Testis (tissue), 3 donors: ENCODE measurements around the gene PDE4B. TPM values are rescaled to one million over a fixed set of nuclear protein-coding genes. Genes with fewer than 3 reads are reported as not detected.

ENCODE experiments used
- DNase-seq: peaks from one replicate; pipeline ENCODE4 v3.0.0-alpha.2; 2019
- H3K27ac ChIP-seq, 2 donors: fragments of 200-600 bp; sonication (generic); one replicate each; pipeline ENCODE4 v1.5.1; 2019
- H3K27me3 ChIP-seq: fragments of 200-600 bp; sonication (generic); one replicate; pipeline ENCODE4 v1.5.1; 2019
- H3K36me3 ChIP-seq: fragments of 200-600 bp; sonication (generic); one replicate; pipeline ENCODE4 v1.5.1; 2017; ENCODE audit warnings: low read depth; ENCODE audit errors: missing control alignments
- H3K4me1 ChIP-seq: fragments of 200-600 bp; sonication (generic); one replicate; pipeline ENCODE4 v1.5.1; 2019
- H3K4me3 ChIP-seq, 2 donors: fragments of 200-600 bp; sonication (generic); one replicate each; pipeline ENCODE4 v1.5.1; 2017 to 2019
- H3K9me3 ChIP-seq: fragments of 200-600 bp; sonication (generic); one replicate; pipeline ENCODE4 v1.5.1; 2017
- CTCF ChIP-seq, 3 experiments: fragments of 450-650 bp in 2 of 3; fragments of 200-600 bp in 1 of 3; sonication (generic) in 1 of 3; IDR thresholded peaks; one replicate each; pipeline ENCODE4 v1.5.1; 2016 to 2019; ENCODE audit warnings: antibody characterized with exemption in 3 of 3, mild to moderate bottlenecking in 2 of 3, moderate library complexity in 1 of 3
- POLR2A ChIP-seq: fragments of 450-650 bp; IDR thresholded peaks from one replicate; pipeline ENCODE4 v1.6.1; 2017; ENCODE audit warnings: antibody characterized with exemption, mild to moderate bottlenecking, moderate library complexity
- WGBS, 2 donors: methylation state at CpG; one replicate each; pipeline ENCODE4 v1.1.5; 2018; 5-methylcytosine and 5-hydroxymethylcytosine counted together
- intact Hi-C: fragments of 100-400 bp; cut with DNase I; formaldehyde crosslinking; loops from one replicate; pipeline ENCODE4 v1.15.1; 2023; ENCODE audit warnings: low total_unique reads
- polyA plus RNA-seq: library from polyadenylated mRNA; stranded (reverse); fragments of 350-450 nt; fragmentation: Illumina TruSeq; extraction: RNeasy Lipid Tissue Mini Kit (QIAGEN cat#74804); gene quantifications from one replicate; pipeline ENCODE4 v1.2.3, GENCODE V29; 2014; ENCODE audit warnings: low read depth, low replicate concordance; ENCODE audit not compliant: insufficient read depth
- total RNA-seq, 2 donors: library from RNA; depleted of rRNA; stranded (reverse); fragments of >200 nt; gene quantifications; one replicate each; pipeline ENCODE4 v1.2.3, GENCODE V29; 2016

Gene PDE4B
- total and polyA plus RNA-seq, 3 donors from 2014 or later = 11.5 to 16.1 (median 12.4) TPM

- TF ChIP-seq POLR2A (no peak), CTCF (IDR thresholded peaks at IDR 0.05) (no peak)
- peak overlapping the region; percentile 66 to 90 for H3K27ac ChIP-seq
- intact Hi-C loops = no loop called here
- H3K9me3 ChIP-seq = no peaks in the 10 kb centered on the region
- 31 to 50% methylated on average over 4 to 5 of the region's 5 CpGs for WGBS, 2 donors
- peak; percentile 85 for DNase-seq
- H3K27me3 ChIP-seq = no peaks in the 10 kb centered on the region
- no peak overlapping the region for H3K4me3 ChIP-seq
- H3K36me3 ChIP-seq = no peaks in the 10 kb centered on the region
- H3K4me1 ChIP-seq = peaks cover 42% of the 10 kb centered on the region
These were observed 479.2 kb downstream of the PDE4B start for GRCh38 chr1:66271904-66272254.

GRCh38 chr1:66273656-66274055 lies 481.0 kb downstream of the PDE4B start:
- peak overlapping the region in 1 of 2 donors; percentile 90 for H3K27ac ChIP-seq
- TF ChIP-seq CTCF (IDR thresholded peaks at IDR 0.05) = no peak
- TF ChIP-seq POLR2A = no peak
- no peak for DNase-seq
- no peak overlapping the region for H3K4me3 ChIP-seq
- H3K36me3 ChIP-seq = no peaks in the 10 kb centered on the region
- 72 to 80% methylated on average over 2 of the region's 2 CpGs for WGBS, 2 donors
- intact Hi-C loops = no loop called here
- no peaks in the 10 kb centered on the region for H3K27me3 ChIP-seq
- no peaks in the 10 kb centered on the region for H3K9me3 ChIP-seq
- peaks cover 40% of the 10 kb centered on the region for H3K4me1 ChIP-seq

- no peak overlapping the region for H3K4me3 ChIP-seq
- H3K9me3 ChIP-seq = no peaks in the 10 kb centered on the region
- TF ChIP-seq CTCF (IDR thresholded peaks at IDR 0.05) = no peak
- no peak for TF ChIP-seq POLR2A
- peaks cover 32% of the 10 kb centered on the region for H3K4me1 ChIP-seq
- no peaks in the 10 kb centered on the region for H3K36me3 ChIP-seq
- no peak for DNase-seq
- no peak overlapping the region for H3K27ac ChIP-seq
- H3K27me3 ChIP-seq = no peaks in the 10 kb centered on the region
- intact Hi-C loops = no loop called here
- 55 to 77% methylated on average over 1 of the region's 1 CpG for WGBS, 2 donors
These were observed 481.9 kb downstream of the PDE4B start for GRCh38 chr1:66274634-66275033.

- H3K4me3 ChIP-seq = no peak overlapping the region
- peak overlapping the region in 1 of 2 donors; percentile 43 for H3K27ac ChIP-seq
- H3K36me3 ChIP-seq = no peaks in the 10 kb centered on the region
- 75 to 100% methylated on average over 1 of the region's 1 CpG for WGBS, 2 donors
- H3K4me1 ChIP-seq = peaks cover 28% of the 10 kb centered on the region
- no peaks in the 10 kb centered on the region for H3K27me3 ChIP-seq
- intact Hi-C loops = no loop called here
- no peak for TF ChIP-seq CTCF (IDR thresholded peaks at IDR 0.05)
- TF ChIP-seq POLR2A = no peak
- DNase-seq = no peak
- H3K9me3 ChIP-seq = no peaks in the 10 kb centered on the region
These were observed 482.4 kb downstream of the PDE4B start for GRCh38 chr1:66275083-66275482.

GRCh38 chr1:66275601-66276023 lies 482.9 kb downstream of the PDE4B start:
- WGBS, 2 donors = 70 to 72% methylated on average over 5 of the region's 5 CpGs
- Histone ChIP-seq H3K27ac (peak overlapping the region in 1 of 2 donors; percentile 43), H3K36me3 (no peaks in the 10 kb centered on the region), H3K4me1 (peaks cover 22% of the 10 kb centered on the region), H3K4me3 (no peak overlapping the region), H3K27me3 (no peaks in the 10 kb centered on the region), H3K9me3 (no peaks in the 10 kb centered on the region)
- peak; percentile 36 for DNase-seq
- TF ChIP-seq POLR2A (no peak), CTCF (IDR thresholded peaks at IDR 0.05) (no peak)
- intact Hi-C loops = no loop called here
